GM19035 (cell line): ENCODE data around the gene BEST4.
"Not testable (repeated sequence)": the region's sequence is repeated elsewhere in the genome, so short reads cannot be mapped to it uniquely, and the experiment has no call there.

Experiments
- ATAC-seq: cut with Tn5 transposase; IDR thresholded peaks from one replicate; pipeline ENCODE4 v1.9.1; 2021; ENCODE audit not compliant: unreplicated experiment

Gene BEST4

GRCh38 chr1:44778705-44779576 is 9.0 kb downstream of the BEST4 start:
- no peak for ATAC-seq

- no peak for ATAC-seq
These were observed 9.9 kb downstream of the BEST4 start for GRCh38 chr1:44777969-44778635.

- no peak for ATAC-seq
These were observed 10.4 kb downstream of the BEST4 start for GRCh38 chr1:44777547-44777946.

- no peak for ATAC-seq
These were observed 11.3 kb downstream of the BEST4 start for GRCh38 chr1:44776730-44777068.

GRCh38 chr1:44775930-44776729 is 11.8 kb downstream of the BEST4 start:
- peak; percentile 15 for ATAC-seq

- ATAC-seq = peak; percentile 77
These were observed 12.7 kb downstream of the BEST4 start, which contains the start of gene RPS8 for GRCh38 chr1:44775078-44775929. TSS of gene RPS8 (plus strand) at chr1:44775540. CDS start at chr1:44775597, 57 bp downstream.

GRCh38 chr1:44766421-44766820 is 21.5 kb downstream of the BEST4 start:
- not testable (repeated sequence) for ATAC-seq

GRCh38 chr1:44760876-44761275 is 27.1 kb downstream of the BEST4 start:
- ATAC-seq = no peak

GRCh38 chr1:44759077-44759476 is 28.9 kb downstream of the BEST4 start:
- no peak for ATAC-seq

- peak; percentile 63 for ATAC-seq
These were observed 30.6 kb downstream of the BEST4 start for GRCh38 chr1:44757420-44757819.

- ATAC-seq = no peak
These were observed 40.1 kb downstream of the BEST4 start for GRCh38 chr1:44747878-44748277.

- no peak for ATAC-seq
These were observed 44.8 kb downstream of the BEST4 start for GRCh38 chr1:44743211-44743610.

- no peak for ATAC-seq
These were observed 47.8 kb downstream of the BEST4 start for GRCh38 chr1:44740179-44740617.

GRCh38 chr1:44739307-44740178 is 48.4 kb downstream of the BEST4 start, which contains the start of gene KIF2C:
TSS of gene KIF2C (plus strand) at chr1:44739837. CDS start at chr1:44739933, 96 bp downstream.
- peak; percentile 98 for ATAC-seq

GRCh38 chr1:44738953-44739306 is 49.0 kb downstream of the BEST4 start:
- ATAC-seq = not testable (repeated sequence)

GRCh38 chr1:44735992-44736391 is 52.0 kb downstream of the BEST4 start:
- ATAC-seq = no peak

GRCh38 chr1:44733784-44734183 is 54.2 kb downstream of the BEST4 start:
- no peak for ATAC-seq
